Ecto neural progenitor cell (in vitro differentiated cells): ENCODE results near the gene CCDC97.
A peak's percentile ranks its signal among the peaks of the same experiment; 100 is the strongest.

ENCODE experiments used
- DNase-seq: peaks from one replicate; pipeline ENCODE4 v3.0.0-alpha.2; 2018; ENCODE audit warnings: low spot score

CCDC97 gene

DNA sequence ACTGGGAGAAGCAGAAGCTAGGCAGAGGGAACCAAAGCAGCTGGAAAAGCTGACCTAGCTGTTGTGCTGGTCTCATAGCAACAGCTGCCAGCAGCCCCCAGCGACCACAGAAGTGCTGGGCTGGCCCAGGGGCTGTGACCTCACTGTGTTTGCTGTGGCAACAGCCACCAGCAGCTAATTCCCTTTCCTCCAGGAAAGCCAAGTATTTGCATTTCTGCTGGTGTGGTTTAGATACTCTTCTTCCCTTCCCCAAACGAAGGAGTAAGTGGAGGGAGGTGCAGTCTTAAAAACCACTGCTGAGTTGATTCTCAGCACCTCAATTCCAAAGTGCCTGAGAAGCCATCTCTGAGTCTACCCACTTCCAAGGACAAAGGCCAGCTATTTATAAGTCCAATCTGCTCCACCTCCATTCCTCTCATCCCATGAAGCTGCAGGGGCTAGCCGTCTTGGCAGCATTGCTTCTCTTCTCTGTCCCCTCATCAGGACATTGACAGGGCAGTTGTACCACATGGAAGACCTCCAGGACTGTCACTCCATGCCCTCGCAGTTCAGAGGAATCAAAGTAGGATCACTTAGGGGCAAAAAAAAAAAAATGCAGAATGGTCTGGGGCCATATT, 11.5 kb upstream of the CCDC97 start:
- no peak for DNase-seq

- DNase-seq = no peak
Observed at GRCh38 chr19:41299046-41299754, 10.8 kb upstream of the CCDC97 start.

DNA sequence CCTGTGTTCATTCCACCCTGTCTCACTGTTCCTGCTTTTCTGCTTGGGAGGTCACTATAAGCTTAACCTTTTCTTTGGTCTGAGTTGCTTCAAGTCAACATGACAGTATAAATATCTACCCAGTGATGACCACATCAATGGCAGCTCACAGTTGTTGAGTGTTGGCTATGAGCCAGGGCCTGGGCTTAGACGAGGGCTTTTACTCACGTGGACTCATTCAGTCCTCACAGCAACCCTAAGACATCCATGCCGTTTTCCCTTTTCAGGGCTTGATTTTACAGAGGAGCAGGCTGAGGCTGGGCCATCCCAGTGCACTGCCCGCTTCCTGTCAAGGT, 10.2 kb upstream of the CCDC97 start:
- DNase-seq = no peak

- no peak for DNase-seq
Observed at GRCh38 chr19:41300555-41300954, 9.4 kb upstream of the CCDC97 start.

- DNase-seq = no peak
Observed at GRCh38 chr19:41302624-41303351, 7.2 kb upstream of the CCDC97 start.

- DNase-seq = no peak
Observed at GRCh38 chr19:41303954-41304353, 6.0 kb upstream of the CCDC97 start.

DNA sequence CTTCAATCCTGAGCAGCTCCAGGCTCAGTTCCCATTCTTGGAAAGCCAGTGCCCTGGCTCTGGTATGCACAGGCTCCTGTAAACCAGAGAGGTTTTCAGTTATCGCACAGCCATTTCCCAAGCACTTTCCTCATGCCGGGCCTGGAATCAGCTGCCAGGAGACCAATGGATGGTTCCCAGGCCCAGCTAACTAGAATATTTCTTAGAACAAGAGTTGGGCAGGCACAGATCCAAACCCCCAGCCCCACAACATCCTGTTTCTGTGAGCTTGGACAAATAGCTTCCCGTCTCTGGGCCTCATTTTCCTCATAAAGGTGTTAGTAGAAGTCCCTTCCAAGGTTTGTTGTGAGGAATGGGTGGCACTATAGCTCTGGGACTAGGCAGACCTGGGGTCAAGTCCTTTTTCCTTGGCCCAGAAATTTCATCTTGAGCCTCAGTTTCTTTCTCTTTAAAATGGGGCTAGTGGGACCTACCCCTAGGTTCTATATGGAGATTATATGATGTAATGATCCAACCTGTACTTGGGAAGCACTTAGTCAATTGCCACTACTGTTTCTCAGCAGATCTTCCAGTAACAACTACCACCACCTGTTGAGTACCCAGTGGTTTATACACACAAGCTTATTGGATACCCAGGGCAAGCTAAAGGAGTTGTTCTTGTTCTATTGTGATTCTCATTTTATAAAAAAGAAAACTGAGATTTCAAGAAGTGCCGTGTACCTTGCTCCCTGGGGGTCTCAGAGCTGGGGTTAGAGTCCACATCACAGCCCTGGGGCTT, 5.1 kb upstream of the CCDC97 start:
- DNase-seq = no peak

DNA sequence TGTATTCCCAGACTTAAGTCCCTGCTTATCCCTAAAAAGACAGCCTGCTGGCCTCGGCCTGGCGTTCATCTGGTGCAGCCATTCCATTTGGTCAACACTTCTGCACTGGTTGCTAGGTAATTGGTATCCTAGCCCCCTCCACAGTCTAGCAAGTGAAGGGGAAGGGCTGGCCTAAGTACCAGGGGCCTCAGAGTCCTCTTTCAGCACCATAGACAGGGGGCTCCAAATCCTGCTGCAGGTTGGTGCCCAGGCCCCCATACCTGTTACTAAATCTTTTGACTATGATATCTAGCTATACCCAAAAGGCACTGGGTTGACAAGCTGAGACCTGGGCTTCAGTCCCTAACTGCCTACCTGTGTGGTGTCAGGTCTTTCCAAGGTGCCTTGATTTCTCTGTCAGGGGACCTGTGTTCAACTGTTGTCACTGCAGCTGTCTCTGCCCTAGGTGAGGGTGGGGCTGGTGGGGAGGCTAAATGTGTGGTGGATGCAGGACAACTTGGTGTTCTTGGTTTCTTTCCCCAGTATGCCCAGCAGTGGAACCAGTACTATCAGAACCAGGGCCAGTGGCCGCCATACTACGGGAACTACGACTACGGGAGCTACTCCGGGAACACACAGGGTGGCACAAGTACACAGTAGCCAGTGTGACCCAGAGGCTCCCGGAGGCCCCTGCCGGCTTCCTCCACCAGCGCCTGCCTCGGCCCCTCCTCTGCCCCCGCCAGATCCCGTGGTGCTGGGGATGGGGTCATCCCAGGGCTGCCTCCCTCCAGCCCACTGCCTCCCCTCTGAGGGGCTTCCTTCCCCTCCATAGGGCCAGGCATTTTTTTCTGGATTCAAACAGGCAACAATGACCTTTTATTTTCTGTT, 3.8 kb upstream of the CCDC97 start:
- DNase-seq = no peak

GRCh38 chr19:41307090-41307875, 2.7 kb upstream of the CCDC97 start:
- no peak for DNase-seq

- no peak for DNase-seq
Observed at GRCh38 chr19:41307954-41308449, 2.0 kb upstream of the CCDC97 start.

- peak; percentile 95 for DNase-seq
Observed at GRCh38 chr19:41308450-41309179, 1.4 kb upstream of the CCDC97 start.

DNA sequence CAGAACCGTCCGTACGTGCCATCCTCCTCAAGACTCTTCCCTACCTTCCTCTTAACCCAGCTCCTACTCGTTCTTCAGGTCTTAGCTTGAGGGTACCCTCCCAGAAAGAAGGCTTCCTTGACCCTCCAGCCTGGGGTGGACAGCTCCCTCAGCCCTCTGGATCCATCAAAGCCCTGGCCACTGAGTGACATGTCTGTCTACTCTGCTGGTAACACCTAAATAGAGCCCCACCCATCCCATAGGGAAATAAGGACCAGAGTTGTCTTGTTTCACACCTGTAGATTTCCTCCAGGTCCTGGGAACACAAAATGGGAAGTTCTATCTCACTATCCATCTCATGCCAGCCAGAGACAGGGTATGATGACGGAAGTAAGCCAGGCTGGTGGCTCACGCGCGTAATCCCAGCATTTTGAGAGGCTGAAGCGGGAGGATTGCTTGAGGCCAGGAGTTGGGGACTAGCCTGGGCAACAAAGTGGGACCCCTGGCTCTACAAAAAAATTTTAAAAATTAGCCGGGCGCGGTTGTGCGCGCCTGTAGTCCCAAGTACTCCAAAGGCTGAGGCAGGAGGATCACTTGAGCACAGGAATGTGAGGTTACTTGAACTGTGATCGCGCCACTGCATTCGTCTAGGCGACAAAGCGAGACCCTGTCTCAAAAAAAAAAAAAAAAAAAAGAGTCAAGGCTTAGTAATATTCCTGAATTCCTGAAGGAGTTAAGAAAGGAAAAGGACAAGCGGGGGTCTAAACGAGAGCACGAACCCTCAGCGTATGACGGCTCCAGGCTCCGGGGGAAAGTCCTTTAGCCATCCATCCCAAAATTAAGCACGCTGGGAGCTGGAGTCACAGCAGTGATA, 566 bp upstream of the CCDC97 start:
- DNase-seq = no peak

- DNase-seq = no peak
Observed at GRCh38 chr19:41311072-41311471, 1.1 kb downstream of the CCDC97 start.

GRCh38 chr19:41311613-41312012, 1.6 kb downstream of the CCDC97 start:
- DNase-seq = no peak

- DNase-seq = no peak
Observed at GRCh38 chr19:41316306-41316920, 6.4 kb downstream of the CCDC97 start.

GRCh38 chr19:41318696-41319499, 8.9 kb downstream of the CCDC97 start:
- DNase-seq = no peak

DNA sequence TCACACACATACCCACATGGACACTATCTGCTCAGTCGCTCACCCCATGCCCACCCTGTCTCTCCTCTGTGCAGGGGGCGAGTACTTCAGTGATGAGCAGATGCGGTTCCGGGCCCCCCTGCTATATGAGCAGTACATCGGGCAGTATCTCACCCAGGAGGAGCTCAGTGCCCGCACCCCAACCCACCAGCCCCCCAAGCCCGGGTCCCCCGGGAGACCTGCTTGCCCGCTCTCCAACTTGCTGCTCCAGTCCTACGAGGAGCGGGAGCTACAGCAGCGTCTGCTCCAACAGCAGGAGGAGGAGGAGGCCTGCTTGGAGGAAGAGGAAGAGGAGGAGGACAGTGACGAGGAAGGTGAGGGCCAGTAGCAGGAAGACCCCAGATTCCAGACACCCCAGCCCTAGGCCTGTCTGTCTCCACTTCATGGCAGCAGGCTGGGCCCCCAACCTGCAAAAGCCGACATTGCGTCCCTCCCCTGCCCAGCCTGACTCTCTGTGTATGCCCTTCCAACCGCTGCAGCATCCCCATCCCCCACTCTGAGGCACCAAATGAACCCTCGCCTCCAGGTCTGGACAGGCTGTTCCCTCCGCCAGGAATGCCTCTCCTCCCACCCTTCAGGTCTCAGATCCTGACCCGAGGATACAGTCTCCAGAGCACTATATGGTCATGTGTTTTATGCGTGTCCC, 9.7 kb downstream of the CCDC97 start:
- DNase-seq = no peak
